Measurements from ENCODE around the gene FNIP1.

DNA sequence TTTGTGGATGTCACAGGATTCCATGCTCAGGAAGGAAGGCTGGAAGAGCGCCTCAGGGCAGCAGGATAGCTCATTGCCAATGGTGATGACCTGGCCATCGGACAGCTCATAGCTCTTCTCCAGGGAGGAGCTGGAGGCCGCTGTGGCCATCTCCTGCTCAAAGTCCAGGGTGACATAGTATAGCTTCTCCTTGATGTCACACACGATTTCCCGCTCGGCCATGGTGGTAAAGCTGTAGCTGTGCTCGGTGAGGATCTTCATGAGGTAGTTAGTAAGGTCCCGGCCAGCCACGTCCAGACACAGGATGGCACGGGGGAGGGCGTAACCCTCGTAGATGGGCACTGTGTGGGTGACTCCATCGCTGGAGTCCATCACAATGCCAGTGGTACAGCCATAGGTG is 137.5 kb downstream of the FNIP1 start:
- TF ChIP-seq CTCF (conservative IDR thresholded peaks at IDR 0.05) (no peak), ZFX (IDR thresholded peaks at IDR 0.05) (no peak)

Data from C4-2B (cell line).